COLO668 (cell line): ENCODE measurements around the gene NCS1.

Source experiments
- DNase-seq: peaks from one replicate; lab custom pipeline; 2025; ENCODE audit not compliant: unreplicated experiment; lab: John Stamatoyannopoulos, UW

The NCS1 gene

DNA sequence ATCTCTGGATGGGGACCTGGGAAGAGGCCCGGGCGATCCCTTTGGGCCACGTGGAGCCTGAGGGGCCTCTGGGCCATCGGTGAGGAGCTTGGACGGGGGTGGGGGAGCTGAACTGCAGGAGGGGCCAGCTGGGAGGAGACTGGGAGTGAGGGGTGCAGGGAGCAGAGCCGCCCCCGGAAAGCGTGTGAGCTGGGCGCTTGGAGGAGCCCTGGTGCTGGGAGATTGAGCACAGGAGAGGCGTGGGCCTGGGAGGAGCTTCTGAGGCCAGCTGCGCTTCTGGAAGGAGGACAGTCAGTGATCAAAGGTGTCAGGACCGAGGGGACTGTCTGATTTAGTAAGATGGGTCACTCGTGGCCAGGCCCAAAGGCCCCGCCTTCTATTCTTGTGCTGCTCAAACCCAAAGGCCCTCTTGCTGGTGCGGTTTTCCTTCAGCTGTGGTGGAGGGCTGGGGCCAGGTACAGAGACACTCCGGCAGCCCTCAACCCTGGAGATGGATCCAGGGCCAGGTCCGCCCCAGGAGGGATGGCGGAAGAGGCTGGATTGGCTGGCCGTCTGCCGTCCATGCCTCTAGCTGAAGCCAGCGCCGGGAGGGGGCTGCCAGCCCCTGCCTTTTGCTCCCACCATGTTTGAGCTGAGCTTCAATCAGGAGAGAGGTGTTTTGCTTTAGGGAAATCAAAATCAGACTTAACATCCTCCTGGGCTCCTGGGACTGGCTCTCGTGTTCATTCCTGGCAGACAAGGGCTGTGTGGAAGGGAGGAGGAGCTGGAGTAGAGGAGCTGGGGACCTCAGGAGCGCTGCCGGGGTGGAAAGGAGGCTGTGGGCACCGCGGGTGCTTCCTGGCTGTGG, 21.6 kb downstream of the NCS1 start:
- no peak for DNase-seq

DNA sequence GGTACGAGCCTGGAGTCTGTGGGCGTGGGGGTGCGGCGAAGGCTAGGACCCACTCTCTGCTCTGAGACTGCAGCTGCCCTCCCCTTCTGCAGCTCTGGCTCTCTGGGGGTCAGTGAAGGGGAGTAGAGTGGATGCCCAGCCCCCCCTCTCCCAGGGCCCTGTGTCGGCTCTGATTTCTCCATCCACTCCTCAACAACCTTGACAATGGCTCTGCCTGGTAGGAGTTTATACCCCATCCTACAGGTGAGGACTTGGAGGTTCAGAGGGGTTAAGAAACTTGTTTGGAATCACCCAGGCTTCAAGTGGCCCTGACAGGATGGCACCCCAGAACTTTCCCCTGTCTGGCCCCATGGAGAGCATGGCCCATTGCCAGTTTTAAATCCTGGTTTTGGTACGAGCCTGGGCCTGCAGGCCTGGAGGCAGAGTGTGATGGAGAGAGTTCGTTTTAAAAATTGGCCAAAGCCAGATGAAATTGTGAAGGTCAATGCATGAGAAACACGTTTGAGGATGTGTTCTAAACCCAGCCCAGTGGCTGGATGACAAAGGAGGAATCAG, 22.3 kb downstream of the NCS1 start:
- DNase-seq = no peak

DNA sequence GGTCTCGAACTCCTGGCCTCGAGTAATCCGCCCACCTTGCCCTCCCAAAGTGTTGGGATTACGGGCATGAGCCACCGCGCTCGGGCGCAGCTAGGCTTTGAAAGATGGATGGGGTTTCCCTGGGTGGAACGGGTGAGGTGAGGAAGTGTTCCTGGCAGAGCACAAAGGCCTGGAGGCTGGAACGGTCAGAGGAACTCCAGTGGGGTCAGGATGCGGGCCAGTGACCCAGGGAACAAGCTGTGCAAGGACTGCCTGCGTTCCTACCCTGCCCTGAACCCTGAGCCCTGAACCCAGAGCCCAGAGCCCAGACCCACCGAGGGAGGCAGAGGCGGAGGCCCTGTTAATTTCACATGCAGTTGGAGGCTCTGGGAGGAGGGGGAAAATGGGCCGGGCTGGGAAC, 23.4 kb downstream of the NCS1 start:
- no peak for DNase-seq

DNA sequence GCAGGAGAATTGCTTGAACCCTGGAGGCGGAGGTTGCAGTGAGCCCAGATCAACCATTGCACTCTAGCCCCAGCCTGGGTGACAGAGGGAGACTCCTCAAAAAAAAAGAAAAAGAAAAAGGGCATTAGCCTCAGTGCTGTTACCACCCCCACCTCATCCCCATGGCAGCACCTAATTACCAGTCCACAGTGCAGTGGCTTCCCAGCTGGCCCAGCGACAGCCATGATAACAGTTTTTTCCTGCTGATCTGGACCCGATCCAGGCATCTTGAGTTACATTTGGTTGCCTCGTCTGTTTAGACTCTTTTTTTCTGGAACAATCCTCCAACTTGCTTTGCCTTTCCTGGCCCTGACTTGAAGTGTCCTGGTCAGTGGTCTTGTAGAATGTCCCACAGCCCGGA, 24.4 kb downstream of the NCS1 start:
- DNase-seq = no peak

DNA sequence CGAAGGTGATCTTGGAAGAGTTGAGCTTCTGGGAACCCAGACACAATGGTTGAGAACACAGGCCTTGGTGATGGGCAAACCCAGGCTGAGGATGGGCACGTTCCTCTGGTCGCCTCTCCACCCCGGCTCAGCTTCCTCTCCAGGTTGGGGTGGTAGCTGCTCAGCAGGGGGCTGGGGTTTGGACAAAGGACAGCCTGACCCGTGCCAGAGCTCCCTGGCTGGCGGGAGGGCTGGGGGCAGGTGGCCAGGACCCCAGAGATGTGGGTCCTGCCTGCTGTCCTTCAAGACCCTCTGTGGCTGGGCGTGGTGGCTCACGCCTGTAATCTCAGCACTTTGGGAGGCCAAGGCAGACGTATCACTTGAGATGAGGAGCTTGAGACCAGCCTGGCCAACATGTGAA, 25.2 kb downstream of the NCS1 start:
- no peak for DNase-seq

DNA sequence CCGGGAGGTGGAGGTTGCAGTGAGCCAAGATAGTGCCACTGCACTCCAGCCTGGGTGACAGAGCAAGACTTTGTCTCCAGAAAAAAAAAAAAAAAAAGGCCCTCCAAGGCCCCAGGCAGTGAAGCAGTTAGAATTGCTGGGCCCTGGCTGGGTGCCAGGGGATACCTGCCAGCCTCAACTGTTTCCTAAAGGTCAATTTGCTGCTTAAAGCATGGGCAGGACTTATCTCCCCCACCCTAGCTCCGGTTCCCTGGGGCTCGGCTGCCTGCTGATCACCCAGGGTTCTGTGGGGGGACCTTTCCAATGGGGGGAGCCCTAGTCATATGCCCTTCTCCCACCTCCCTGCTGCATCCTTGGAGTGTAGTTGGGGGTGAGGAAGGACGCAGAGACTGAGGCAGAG, 25.7 kb downstream of the NCS1 start:
- no peak for DNase-seq

DNA sequence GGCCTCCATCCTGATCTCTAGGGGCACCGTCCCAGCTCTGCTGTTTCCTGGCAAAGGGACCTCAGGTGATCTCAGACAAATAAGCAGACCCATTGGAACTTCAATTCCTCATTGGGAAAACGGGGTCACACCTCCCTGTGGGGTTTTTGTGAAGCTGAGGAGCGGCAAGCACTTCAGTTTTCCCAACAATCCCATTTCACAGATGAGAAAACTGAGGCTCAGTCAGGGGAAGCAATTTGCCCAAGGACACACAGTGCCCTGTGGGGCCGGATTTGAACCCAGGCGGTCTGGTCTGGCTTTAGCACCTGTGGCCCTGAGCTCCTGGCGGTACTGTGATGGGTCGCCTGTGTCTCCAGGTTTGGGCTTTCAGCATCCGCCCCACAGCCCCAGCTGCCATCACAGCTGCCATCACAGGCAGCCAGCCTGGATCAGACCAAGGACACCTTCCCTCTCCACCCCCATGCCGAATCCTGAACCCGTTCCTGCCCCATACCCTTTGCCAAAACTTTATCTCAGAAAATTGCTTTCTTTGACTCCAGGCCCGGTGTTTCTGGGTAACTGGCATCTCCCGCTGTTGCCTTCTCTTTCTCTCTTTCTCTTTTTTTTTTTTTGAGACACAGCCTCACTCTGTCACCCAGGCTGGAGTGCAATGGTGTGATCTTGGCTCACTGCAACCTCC, 26.4 kb downstream of the NCS1 start:
- no peak for DNase-seq

DNA sequence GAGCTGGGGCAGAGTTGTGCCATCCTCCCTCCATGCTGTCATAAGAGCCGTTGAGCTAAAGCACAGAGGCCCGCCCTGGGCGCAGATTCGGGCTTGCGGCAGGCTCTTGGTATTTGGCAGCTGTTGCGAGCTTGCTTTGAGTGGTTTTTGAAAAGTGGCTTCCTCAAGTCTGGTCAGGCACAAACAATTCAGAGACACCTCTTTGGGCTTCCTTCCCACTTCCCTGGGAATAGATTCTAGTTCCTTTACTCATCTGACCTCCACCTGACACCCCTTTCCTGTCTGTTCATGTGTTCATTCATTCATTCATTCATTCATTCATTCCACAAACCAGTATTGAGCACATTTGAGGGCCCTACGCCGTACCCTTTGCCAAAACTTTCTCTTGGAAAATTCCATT, 27.4 kb downstream of the NCS1 start:
- DNase-seq = no peak

DNA sequence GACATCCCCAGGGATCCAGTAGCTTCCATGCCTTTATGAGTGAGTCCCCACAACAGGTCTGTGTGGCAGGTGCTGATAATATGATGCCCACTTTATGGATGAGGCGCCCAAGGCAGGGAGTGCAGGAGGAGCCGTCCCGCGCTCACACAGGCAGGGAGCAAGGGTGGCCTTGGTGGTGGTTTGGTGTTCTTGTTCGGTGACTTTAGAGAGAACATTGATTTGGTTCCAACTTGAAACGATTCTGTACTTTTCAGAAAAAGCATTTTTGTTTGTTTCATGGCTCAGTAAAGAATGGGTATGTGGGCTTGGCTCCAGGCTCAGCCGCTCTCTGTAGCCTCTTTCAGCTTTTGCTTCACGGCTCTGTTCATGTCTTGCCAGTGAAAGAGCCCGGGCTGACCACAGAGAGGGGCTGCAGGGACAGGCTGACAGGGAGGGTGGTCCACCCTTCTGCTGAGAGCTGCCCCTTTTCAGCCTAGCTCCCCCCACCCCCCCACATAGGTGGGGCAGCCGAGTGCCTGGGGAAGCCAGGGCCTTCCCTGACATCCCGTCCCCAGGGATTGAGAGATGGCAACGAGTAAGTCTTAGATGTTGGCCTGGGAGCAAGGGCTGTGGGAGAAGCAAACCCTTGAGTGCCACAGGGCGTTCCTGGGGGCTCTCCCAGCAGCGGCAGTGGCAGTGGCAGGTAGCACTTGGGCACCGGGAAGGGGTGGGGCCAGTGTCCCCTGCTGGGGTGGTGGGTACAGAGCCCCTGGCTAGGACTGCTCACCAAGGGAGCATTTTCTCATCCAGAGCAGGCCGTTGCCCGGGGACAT, 28.0 kb downstream of the NCS1 start:
- DNase-seq = no peak

DNA sequence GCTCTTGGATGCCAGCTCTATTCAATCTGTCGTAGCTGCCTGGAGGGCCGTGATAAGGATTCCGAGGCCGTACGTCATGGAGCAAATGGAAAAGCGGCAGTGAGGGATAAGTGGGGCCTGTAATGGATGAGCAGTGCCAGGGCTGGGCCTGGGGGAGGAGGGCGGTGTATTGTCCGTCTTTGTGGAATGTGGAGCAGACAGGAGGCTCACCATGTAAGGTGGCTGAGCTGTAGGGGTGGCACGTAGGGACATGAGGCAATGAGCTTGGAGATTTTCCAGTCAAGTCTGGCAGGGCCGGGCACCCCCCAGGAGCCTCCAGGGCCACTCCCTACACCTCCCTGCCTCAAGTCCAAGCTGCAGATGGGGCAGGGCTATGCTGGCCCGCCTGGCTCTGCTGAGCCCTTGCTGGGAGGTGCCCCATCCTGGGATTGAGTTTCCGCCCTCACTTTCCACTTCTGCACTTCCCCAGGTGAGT, 29.2 kb downstream of the NCS1 start:
- no peak for DNase-seq

DNA sequence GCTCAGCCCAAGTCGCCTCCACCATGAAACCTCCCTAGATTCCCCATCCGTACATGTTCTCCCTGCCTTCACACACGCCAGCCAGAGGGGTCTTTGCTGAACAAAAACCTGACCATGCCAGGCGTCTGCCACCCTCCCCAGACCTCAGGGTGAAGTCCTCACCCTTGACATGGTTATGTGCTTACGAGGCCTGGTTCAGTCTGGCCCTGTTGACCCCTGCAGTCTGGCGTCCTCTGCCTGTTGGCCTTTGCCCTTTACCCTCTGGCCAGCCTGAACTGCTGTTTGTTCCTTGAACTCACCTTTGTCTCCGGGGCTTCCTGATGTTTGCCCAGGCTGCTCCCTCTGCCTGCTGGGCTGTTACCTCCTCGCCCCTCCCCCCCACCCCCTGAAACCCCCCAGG, 29.8 kb downstream of the NCS1 start:
- no peak for DNase-seq

DNA sequence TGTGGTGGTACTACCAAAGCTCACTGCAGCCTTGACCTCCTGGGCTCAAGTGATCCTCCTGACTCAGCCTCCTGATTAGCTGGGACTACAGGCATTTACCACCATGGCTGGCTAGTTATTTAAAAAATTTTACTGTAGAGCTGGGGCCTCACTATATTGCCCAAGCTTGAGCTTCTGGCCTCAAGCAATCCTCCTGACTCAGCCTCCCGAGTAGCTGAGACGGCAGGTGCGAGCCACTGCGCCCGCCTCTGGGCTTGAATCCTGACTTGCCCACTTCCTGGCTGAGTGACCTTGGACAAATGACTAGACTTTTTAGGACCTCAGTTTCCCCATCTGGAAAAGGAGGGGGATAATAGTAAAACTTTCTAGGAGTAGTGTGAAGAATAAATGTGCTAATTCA, 32.1 kb downstream of the NCS1 start:
- no peak for DNase-seq

DNA sequence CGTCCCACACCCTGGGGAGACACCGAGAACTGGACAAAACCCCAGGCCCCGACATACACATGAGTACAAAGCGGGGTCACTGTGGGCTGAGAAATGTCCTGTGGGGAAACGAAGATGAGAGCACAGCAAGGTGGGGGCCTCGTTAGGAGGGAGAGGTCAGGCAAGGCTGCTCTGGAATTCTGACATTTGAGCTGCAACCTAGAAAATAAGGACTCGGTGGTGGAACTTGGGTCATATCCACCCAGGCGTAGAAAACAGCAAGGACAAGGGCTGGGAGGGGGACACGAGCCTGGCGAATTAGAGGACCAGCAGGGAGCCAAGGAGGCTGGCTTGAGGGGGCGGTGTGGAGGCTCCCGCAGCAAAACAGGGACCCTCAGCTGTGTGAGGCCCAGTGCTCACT, 32.8 kb downstream of the NCS1 start:
- no peak for DNase-seq

DNA sequence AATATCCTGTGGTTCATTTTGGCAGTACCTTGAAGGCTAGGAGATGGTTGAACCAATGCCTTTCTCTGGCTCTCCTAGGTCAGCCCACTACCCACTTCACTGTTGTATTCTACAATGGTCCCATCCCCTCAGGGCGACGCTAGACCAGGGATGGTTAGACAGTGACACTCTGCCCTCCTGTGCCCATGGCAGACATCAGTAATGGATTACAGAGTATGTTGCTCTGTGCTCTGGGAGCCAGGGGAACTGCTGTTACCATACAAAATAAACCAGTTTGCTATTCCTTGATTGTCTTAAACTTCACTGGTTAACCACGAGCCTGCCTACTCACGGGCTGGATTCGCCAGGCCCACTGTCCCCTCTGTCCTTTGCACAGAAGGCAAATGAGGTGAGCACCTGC, 33.7 kb downstream of the NCS1 start:
- DNase-seq = no peak

DNA sequence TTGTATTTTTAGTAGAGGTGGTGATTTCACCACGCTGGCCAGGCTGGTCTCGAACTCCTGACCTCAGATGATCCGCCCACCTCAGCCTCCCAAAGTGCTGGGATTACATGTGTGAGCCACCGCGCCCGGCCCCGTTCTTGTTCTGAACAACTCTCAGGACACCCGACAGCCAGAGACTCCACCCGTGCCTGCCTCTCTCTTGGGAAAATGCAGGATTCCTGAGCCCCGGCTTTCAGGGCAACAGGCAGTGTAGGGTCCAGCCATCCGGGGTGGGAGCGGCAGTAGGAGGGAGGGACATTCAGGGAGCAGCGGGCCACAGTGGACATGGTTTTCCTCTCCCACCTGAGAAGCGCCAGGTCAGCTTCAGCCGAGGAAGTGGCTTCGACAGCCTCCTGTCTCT, 34.4 kb downstream of the NCS1 start:
- DNase-seq = no peak

DNA sequence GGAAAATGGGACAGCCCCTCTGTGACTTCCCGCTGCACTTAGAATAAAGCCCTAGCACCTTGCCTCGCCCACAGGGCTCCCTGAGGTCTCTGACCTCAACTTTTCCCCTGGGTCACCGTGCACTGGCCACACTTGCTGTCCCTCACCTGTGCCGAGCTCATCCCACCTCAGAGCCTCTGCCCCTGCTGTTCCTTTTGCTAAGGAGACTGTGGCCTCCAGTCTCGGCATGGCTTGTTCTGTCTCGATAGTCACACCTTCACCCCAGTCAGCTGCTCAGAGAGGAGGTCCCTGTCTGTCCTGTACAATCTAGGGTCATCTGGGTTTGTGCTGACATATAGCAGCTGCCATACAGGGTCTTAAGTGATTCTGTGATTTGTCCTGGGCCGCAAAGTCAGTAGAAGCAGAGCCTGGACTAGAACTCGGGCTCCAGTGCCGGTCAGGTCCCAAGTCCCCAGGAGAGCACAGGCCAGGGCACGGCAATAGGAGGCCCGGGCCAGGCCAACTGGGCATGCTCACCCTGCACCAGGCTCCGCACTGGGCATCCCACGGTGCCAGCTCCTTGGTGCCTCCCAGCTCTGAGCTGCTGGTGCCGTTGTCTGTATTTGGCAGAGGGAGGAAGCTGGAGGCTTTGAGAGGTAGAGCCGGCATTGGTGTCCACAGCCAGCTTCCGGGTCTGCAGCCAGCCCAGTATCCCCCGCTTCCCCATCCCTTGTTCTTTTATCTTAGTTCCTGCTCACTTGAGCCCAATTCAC, 35.2 kb downstream of the NCS1 start:
- no peak for DNase-seq

DNA sequence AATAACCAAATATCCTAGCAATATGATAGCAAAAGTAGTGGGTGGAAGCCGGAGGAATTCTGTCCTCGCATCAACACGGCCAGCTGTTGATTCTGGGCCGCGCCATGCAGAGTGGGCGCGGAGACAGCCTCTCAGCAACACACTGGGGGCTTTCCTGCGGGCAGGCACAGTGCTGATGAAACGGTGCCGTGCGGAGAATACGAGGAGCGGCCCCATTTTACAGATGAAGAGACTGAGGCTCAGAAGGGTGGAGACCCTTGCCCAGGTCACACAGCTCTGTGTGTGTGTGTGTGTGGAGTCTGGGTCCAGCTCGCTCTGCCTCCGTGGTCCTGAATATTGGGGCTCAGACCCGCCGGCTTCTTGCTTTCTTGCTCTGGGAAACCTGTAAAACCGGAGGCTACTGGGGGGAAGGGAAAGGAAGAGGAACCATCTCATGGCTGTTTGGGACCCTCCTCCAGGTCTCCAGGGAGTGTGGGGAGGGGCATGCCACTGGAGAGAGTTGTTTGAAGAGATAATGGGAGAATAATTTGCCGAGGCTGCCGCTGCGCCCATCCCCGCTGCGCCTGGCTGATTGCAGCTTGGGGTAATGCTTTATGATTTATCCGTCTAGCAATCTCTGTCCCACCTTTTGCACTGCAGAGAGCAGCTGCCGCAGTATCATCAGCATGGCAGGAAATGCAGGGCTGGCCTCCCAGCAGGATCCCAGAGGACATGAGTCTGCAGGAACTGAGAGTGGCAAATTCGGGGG, 36.6 kb downstream of the NCS1 start:
- no peak for DNase-seq

DNA sequence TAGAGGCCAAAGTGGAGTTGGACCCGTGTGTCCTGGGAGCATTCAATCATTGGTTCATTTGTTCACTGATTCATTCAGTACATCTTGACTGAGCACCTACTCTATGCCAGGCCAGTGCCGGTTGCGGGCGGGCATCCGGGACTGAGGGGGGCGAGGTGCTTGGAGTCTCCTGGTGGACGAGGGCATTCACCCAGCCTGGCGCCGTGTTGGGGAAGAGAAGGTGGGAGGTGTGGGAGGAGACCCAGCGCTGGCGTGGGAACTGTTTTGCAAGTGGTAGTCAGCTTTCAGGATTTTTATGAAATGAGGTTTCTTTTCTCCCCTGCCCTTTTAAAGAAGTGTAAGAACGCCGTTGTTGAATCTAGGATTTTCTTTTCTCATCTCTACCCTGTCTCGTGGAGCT, 37.2 kb downstream of the NCS1 start:
- no peak for DNase-seq

DNA sequence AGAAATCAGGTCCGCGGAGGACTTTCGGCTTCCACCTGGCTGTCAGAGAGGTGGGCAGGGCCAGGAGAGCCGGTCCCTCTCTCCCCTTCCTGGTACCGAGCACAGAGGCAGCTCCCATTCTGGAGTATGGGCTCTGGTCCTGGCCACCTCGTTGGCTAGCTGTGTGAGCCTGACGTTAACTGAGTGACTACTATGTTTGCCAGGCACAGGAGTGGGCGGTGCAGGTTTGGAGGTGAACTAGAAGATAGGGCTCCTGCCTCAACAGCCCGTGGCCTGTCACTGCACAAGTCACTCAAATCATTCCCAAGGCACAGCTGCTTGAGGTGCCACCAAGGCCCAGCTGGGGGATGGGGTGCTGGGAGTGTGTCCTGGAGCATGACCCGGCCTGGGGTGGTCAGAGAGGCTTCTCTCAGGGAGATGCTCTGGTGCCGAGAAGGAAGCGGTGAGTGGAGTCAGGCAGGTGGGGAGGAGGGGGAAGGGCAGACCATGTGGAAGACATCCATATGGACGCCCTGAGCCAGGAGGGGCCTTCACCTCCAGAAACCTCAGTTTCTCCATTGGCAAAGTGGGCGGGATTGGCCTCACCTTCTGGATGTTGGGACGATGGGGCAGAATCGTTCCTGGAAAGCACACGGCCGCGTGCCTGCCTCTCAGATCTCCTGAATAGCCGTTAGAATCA, 39.5 kb downstream of the NCS1 start:
- no peak for DNase-seq
